ENCODE measurements around the gene FGD5.

FGD5 gene

GRCh38 chr3:14818804-14819500 is at the start of gene FGD5:
TSS of gene FGD5 (plus strand) at chr3:14818962. CDS start at chr3:14819072, 110 bp downstream.
- DNase-seq, result no peak

- no peak for DNase-seq
These were observed 49.0 kb upstream of the FGD5 start for GRCh38 chr3:14769544-14770325.

DNA sequence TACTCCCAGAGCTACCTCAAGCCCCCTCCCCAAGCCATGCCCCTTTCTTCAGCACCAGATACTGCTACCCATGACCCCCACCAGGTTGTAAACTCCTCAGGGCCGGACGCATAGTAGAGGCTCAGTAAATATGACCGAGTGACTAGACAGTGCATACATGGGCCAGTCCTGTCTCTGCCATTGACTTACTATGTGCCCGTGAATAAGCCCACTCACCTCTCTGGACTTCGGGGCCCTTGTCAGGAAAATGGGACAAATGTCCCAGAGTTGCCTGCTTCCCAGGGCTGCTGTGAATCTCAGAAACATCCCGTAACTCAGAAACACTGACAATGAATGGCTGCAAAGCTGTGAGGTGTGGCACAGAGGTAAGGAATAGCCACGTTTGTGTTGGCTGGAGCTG is 48.2 kb upstream of the FGD5 start:
- DNase-seq, result no peak

GRCh38 chr3:14771593-14772497 is 46.9 kb upstream of the FGD5 start:
- DNase-seq, result no peak

- DNase-seq, result no peak
These were observed 46.1 kb upstream of the FGD5 start for GRCh38 chr3:14772533-14773138.

GRCh38 chr3:14773281-14773680 is 45.5 kb upstream of the FGD5 start:
- no peak for DNase-seq

DNA sequence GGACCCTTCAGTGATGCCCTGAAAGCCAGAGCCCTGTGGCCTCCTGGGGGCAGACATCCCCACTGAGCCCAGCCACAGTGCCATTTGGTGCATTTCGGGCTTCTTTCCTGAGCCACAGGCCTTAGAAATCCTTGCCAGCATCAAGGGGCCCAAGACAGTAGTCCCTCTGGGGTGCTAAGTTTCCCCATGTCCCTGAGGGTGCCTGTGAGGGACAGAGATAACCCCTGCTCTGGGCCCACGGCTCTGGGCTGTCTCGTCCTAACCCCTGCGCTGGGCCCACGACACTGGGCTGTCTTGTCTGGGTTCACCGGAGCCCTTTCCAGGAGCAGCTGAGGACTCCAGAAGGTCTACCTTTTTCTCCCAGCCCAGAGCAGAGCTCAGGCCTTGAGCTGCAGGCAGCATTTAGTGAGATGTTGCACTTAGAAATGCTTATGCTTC is 45.1 kb upstream of the FGD5 start:
- no peak for DNase-seq

GRCh38 chr3:14774431-14774830 is 44.3 kb upstream of the FGD5 start:
- no peak for DNase-seq

- no peak for DNase-seq
These were observed 43.8 kb upstream of the FGD5 start for GRCh38 chr3:14775011-14775410.

GRCh38 chr3:14775563-14775962 is 43.2 kb upstream of the FGD5 start:
- no peak for DNase-seq

DNA sequence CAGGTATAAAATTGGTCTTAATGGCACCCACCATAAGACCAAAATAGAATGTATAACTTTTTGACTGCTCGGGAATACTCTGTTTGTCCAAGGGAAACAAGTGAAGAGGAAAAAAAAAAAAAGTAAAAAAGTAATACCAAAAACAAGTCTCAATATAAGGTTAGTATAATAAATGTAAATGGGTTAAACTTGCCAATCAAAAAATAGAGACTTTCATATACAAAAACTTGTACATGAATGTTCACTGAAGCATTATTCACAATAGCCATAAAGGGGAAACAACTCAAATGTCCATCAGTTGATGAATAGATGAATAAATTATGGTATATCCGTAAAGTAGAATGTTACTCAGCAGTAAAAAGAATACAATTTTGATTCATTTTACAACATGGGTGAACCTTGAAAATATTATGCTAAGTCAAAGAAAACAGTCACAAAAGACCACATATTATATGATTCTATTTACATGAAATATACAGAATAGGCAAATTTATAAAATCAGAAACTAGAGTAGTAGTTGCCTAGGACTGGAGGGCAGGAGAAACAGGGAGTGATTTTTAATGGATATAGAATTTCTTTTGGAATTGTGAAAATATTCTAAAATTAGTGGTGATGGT is 39.6 kb upstream of the FGD5 start:
- no peak for DNase-seq

DNA sequence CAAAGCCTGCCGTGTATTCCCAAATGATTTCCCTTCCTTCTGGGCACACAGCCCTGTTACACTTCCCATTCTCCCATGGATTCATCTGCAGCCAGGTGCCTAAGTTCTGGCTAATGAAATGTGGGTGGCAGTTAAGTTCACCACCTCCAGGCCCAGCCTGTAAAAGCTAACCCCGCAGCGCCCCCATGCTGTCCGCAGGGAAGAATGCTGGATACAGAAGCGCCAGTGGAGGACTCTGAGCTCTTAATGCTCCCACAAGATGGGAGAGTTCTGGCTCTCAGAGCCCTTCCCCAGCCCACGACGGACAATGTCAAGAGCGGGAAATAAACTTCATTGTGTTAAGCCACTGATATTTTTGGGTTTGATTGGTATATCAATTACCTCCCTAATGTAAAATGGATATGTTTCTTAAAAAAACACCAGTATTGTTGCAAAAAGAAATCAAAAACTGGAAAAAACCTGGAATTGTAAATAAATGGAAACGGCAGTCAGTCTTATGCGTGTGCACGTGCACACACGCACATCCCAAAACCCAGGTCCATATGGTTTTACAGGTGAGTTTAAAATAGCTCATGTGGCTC is 37.7 kb upstream of the FGD5 start:
- no peak for DNase-seq

GRCh38 chr3:14783480-14784086 is 35.2 kb upstream of the FGD5 start:
- DNase-seq, result no peak

DNA sequence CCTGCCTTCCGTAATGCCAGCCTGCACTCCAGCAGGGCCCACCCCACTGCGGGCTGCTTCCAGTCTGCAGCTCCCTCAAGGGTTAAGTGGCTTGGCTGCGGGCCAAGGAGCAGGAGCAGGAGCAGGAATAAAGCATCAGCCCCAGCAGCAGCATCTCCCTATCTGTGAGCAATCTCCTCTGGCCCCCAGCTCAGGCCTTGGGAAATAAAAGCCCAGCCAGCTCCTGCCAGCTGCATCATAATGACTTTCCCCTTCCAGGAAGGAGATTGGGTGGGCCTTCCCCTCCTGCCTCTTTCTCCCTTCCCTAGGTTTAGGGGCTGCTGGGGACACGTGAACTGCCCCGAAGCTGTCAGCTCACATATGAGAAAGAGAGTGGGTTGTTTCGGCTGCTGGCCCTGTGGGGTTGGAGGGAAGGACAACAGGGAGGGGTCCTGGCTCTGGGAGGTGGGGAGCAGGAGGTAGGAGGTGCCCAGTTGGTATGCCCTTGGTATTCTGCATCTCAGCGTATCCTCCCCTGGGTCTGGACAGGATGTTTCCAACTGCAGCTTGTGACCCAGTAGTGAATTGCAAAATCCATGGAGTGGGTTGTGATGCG is 34.6 kb upstream of the FGD5 start:
- no peak for DNase-seq

DNA sequence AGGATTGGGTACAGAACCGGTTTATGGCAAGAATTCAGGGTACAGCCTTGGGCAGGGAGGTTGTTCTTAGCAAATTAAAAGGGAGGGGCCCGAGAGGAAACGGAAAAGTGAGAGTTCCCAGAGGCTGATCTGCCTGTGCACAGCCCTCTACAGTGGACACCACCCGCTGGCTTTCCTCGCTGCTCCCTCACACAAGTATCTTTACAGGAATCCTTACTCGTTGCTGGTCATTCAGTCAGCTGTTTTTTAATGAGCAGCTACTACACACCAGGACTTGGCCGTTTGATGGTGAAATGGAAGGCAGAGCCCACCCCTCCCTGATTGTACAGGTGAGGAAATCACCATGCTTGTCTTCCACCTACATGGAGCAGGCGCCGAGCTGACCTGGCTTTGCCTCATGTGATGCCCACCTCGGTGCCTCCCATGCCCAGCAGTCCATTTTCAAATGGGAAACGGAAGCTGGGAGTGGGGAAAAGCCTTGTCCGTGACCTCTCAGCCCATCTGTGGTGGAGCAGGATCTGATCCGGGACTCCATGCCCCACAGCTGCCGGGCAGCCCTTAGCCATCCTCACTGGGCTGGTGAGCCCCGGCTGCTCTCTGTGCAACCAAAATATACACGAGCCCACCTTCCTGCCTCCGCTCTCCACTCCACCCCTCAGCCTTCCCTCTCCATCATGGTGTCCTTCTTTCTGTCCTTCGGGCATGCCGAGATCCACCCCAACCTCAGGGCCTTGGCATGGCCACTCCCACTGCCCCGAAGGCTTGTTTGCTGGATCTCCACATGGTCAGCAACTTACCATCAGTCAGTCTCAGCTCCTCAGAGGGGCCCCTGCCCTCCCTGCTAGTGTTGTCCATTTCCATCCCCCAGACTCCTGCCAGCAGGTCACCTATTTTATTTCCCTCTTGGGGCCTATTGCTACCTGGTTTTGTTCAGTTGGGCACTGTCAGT is 33.3 kb upstream of the FGD5 start:
- no peak for DNase-seq

- no peak for DNase-seq
These were observed 32.4 kb upstream of the FGD5 start for GRCh38 chr3:14786369-14786768.

DNA sequence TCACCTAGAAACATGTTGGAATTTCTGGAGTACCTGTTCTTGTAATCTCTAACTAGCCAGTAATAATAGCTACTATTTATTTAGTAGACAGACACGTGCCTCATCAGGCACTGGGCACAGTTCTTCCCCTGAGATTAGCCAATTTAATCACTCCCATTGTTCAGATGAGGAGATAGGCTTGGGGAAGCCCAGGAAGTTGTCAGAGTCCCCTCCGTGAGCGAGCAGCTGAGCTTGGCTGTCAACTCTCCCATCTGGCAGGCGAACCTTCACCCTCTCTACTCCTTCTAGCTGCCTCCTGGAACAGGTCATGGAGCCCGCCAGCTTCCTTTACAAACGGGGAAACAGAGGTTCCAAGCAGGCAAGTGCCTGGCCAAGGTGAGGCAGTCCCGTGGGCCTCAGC is 31.1 kb upstream of the FGD5 start:
- no peak for DNase-seq

DNA sequence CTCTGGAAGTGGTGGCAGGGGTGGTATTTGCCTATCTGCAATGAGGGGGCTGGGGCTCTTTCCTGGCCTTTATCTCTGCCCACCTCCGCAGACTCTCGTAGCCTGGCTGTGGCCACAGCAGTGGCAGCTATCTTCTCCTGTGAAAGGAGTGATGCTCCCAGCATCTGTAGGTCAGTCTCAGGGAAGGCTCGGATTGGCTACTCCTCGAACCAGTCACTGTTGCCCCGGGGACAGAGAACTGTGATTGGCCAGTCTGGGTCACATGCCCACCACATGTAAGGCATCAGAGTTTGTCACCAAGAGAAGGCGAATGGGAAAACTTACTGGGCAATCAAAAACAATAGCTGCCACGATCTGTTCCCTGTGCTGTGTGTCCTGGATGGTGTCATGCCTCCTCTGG is 30.1 kb upstream of the FGD5 start:
- DNase-seq, result no peak

DNA sequence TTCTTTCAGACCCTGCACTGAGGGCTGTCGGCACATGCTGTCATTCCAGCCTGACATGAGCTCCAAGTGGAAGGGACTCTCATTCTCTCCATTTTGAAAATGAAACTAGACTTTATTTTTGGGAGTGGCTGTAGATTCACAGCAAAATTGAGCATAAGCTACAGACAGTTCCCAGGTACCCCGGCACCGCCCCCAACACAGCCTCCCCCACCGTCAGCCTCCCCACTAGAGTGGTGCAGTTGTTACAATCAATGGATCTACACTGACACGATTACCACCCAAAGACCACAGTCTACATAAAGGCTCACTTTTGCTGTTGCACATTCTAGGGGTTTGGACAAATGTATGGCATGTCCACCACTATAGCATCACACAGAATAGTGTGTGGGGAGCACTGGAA is 29.5 kb upstream of the FGD5 start:
- DNase-seq, result no peak
